ENCODE results near the gene GLIS1.

DNA sequence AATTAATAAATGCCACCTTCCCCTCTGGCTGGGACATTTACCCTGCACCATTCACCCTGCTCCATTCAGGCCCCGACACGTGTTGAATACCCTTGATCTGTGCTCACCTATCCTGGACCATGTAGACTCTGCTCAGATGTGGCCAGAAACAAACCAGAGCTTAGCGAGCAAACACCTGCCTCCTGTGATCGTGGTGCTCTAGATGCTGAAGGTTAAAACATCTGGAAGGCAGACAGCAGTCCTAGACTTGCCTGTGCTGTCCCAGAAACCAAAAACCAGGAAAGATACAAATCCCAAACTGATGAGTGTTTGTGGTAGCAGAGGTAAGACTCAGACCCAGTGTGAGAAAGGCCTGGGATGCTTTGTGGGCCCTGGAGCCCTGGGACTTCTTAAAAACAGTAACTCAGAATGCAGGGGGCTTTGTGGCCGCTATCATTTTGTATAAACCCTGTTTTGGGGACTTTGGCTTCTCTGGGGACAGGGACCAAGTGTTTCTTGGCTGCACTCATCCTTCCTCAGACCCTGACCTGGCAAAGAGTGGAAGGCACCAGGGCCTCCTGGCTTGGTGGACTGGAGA is 180.1 kb downstream of the GLIS1 start:
- TF ChIP-seq, protein P1, sequence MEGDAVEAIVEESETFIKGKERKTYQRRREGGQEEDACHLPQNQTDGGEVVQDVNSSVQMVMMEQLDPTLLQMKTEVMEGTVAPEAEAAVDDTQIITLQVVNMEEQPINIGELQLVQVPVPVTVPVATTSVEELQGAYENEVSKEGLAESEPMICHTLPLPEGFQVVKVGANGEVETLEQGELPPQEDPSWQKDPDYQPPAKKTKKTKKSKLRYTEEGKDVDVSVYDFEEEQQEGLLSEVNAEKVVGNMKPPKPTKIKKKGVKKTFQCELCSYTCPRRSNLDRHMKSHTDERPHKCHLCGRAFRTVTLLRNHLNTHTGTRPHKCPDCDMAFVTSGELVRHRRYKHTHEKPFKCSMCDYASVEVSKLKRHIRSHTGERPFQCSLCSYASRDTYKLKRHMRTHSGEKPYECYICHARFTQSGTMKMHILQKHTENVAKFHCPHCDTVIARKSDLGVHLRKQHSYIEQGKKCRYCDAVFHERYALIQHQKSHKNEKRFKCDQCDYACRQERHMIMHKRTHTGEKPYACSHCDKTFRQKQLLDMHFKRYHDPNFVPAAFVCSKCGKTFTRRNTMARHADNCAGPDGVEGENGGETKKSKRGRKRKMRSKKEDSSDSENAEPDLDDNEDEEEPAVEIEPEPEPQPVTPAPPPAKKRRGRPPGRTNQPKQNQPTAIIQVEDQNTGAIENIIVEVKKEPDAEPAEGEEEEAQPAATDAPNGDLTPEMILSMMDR (conservative IDR thresholded peaks at IDR 0.05; ENCODE audit: low read depth in 2 of 2) = no peak
- no peak for TF ChIP-seq EZH2 (IDR thresholded peaks at IDR 0.05; ENCODE audit: low read depth, unreplicated experiment)
- TF ChIP-seq, protein P2, sequence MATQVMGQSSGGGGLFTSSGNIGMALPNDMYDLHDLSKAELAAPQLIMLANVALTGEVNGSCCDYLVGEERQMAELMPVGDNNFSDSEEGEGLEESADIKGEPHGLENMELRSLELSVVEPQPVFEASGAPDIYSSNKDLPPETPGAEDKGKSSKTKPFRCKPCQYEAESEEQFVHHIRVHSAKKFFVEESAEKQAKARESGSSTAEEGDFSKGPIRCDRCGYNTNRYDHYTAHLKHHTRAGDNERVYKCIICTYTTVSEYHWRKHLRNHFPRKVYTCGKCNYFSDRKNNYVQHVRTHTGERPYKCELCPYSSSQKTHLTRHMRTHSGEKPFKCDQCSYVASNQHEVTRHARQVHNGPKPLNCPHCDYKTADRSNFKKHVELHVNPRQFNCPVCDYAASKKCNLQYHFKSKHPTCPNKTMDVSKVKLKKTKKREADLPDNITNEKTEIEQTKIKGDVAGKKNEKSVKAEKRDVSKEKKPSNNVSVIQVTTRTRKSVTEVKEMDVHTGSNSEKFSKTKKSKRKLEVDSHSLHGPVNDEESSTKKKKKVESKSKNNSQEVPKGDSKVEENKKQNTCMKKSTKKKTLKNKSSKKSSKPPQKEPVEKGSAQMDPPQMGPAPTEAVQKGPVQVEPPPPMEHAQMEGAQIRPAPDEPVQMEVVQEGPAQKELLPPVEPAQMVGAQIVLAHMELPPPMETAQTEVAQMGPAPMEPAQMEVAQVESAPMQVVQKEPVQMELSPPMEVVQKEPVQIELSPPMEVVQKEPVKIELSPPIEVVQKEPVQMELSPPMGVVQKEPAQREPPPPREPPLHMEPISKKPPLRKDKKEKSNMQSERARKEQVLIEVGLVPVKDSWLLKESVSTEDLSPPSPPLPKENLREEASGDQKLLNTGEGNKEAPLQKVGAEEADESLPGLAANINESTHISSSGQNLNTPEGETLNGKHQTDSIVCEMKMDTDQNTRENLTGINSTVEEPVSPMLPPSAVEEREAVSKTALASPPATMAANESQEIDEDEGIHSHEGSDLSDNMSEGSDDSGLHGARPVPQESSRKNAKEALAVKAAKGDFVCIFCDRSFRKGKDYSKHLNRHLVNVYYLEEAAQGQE (IDR thresholded peaks at IDR 0.05; ENCODE audit: unreplicated experiment) = no peak
- TF ChIP-seq EZH2phosphoT487 (IDR thresholded peaks at IDR 0.05; ENCODE audit: unreplicated experiment) = no peak
- TF ChIP-seq POLR2AphosphoS5 (IDR thresholded peaks at IDR 0.05; ENCODE audit: low read depth) = no peak
- no peak for TF ChIP-seq CREB1 (CRISPR knock-in tag; IDR thresholded peaks at IDR 0.05; ENCODE audit: low read depth)
- TF ChIP-seq, protein P3, sequence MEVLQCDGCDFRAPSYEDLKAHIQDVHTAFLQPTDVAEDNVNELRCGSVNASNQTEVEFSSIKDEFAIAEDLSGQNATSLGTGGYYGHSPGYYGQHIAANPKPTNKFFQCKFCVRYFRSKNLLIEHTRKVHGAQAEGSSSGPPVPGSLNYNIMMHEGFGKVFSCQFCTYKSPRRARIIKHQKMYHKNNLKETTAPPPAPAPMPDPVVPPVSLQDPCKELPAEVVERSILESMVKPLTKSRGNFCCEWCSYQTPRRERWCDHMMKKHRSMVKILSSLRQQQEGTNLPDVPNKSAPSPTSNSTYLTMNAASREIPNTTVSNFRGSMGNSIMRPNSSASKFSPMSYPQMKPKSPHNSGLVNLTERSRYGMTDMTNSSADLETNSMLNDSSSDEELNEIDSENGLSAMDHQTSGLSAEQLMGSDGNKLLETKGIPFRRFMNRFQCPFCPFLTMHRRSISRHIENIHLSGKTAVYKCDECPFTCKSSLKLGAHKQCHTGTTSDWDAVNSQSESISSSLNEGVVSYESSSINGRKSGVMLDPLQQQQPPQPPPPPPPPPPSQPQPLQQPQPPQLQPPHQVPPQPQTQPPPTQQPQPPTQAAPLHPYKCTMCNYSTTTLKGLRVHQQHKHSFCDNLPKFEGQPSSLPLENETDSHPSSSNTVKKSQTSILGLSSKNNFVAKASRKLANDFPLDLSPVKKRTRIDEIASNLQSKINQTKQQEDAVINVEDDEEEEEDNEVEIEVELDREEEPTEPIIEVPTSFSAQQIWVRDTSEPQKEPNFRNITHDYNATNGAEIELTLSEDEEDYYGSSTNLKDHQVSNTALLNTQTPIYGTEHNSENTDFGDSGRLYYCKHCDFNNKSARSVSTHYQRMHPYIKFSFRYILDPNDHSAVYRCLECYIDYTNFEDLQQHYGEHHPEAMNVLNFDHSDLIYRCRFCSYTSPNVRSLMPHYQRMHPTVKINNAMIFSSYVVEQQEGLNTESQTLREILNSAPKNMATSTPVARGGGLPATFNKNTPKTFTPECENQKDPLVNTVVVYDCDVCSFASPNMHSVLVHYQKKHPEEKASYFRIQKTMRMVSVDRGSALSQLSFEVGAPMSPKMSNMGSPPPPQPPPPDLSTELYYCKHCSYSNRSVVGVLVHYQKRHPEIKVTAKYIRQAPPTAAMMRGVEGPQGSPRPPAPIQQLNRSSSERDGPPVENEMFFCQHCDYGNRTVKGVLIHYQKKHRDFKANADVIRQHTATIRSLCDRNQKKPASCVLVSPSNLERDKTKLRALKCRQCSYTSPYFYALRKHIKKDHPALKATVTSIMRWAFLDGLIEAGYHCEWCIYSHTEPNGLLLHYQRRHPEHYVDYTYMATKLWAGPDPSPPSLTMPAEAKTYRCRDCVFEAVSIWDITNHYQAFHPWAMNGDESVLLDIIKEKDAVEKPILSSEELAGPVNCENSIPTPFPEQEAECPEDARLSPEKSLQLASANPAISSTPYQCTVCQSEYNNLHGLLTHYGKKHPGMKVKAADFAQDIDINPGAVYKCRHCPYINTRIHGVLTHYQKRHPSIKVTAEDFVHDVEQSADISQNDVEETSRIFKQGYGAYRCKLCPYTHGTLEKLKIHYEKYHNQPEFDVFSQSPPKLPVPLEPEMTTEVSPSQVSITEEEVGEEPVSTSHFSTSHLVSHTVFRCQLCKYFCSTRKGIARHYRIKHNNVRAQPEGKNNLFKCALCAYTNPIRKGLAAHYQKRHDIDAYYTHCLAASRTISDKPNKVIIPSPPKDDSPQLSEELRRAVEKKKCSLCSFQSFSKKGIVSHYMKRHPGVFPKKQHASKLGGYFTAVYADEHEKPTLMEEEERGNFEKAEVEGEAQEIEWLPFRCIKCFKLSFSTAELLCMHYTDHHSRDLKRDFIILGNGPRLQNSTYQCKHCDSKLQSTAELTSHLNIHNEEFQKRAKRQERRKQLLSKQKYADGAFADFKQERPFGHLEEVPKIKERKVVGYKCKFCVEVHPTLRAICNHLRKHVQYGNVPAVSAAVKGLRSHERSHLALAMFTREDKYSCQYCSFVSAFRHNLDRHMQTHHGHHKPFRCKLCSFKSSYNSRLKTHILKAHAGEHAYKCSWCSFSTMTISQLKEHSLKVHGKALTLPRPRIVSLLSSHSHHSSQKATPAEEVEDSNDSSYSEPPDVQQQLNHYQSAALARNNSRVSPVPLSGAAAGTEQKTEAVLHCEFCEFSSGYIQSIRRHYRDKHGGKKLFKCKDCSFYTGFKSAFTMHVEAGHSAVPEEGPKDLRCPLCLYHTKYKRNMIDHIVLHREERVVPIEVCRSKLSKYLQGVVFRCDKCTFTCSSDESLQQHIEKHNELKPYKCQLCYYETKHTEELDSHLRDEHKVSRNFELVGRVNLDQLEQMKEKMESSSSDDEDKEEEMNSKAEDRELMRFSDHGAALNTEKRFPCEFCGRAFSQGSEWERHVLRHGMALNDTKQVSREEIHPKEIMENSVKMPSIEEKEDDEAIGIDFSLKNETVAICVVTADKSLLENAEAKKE (CRISPR knock-in tag; IDR thresholded peaks at IDR 0.05) = no peak
- TF ChIP-seq ZNF114 (CRISPR knock-in tag; IDR thresholded peaks at IDR 0.05) = no peak

Measured in GM23338 (cell line).